ENCODE data around the gene OR2B6.

GRCh38 chr6:27957516-27957915 is 475 bp downstream of the OR2B6 start:
- TF ChIP-seq CTCF (IDR thresholded peaks at IDR 0.05; ENCODE audit: low read length) (no peak), EZH2 (IDR thresholded peaks at IDR 0.05; ENCODE audit: borderline replicate concordance, low read length) (no peak)

Data from OCI-LY1 (cell line).